Measurements from ENCODE around the gene LHX6. TPM values are rescaled to one million over a fixed set of nuclear protein-coding genes. Genes with fewer than 3 reads are reported as not detected.

The LHX6 gene
- total RNA-seq, 1 experiment from 2014 or later = 1.8 TPM

DNA sequence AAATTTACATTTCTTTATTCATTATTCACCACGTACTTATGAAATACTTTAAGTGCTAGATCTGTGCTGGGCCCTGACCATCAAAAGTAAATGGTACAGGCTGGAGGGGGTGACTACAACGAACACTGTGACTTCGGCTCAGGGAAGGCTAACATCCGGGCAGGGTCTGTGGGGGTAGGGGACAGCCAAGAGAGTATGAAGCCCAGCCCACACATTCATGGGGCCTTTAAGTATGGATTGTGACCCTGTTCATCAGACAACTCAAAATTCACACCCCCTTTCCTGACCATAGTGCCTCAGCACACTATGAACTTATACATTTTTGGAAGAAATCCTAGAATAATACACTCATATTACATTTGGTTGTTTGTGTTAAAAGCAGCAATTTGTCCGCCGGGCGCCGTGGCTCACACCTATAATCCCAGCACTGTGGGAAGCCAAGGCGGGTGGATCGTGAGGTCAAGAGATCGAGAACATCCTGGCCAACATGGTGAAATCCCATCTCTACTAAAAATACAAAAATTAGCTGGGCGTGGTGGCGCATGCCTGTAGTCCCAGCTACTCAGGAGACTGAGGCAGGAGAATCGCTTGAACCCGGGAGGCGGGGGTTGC is 35.7 kb downstream of the LHX6 start:
- H3K9me3 ChIP-seq (ENCODE audit: control insufficient read depth, low read depth, low read length) = no peaks in the 10 kb centered on the region
- no peak overlapping the region for H2BK12ac ChIP-seq (ENCODE audit: insufficient read length, low read depth, low read length)
- H3K4me2 ChIP-seq (ENCODE audit: insufficient read depth, insufficient read length, low read length) = no peak overlapping the region
- TF ChIP-seq, protein P1, sequence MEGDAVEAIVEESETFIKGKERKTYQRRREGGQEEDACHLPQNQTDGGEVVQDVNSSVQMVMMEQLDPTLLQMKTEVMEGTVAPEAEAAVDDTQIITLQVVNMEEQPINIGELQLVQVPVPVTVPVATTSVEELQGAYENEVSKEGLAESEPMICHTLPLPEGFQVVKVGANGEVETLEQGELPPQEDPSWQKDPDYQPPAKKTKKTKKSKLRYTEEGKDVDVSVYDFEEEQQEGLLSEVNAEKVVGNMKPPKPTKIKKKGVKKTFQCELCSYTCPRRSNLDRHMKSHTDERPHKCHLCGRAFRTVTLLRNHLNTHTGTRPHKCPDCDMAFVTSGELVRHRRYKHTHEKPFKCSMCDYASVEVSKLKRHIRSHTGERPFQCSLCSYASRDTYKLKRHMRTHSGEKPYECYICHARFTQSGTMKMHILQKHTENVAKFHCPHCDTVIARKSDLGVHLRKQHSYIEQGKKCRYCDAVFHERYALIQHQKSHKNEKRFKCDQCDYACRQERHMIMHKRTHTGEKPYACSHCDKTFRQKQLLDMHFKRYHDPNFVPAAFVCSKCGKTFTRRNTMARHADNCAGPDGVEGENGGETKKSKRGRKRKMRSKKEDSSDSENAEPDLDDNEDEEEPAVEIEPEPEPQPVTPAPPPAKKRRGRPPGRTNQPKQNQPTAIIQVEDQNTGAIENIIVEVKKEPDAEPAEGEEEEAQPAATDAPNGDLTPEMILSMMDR (conservative IDR thresholded peaks at IDR 0.05) = no peak
- H3K9ac ChIP-seq (ENCODE audit: extremely low read depth, insufficient read length, low read length) = no peak overlapping the region
- no peak overlapping the region for H3K27ac Mint-ChIP-seq
- no peak overlapping the region for H2AFZ ChIP-seq (ENCODE audit: low read length)
- H3T11ph ChIP-seq (ENCODE audit: low read length) = no peak overlapping the region
- H3K79me2 ChIP-seq (ENCODE audit: insufficient read depth, low read length) = no peaks in the 10 kb centered on the region
- DNase-seq = no peak
- no peak overlapping the region for H4K5ac ChIP-seq (ENCODE audit: insufficient read length, low read depth, low read length)
- peaks cover 5% of the 10 kb centered on the region; the same call in 1 of the 2 replicates for H3K27me3 Mint-ChIP-seq (ENCODE audit: low read depth)
- no peaks in the 10 kb centered on the region; a peak in 1 of 7 replicates for H3K36me3 Mint-ChIP-seq (ENCODE audit: insufficient read depth in 1 of 3, low read depth in 3 of 3)
- H3K23me2 ChIP-seq (ENCODE audit: insufficient read length, low read depth, low read length, poor library complexity, severe bottlenecking) = no peaks in the 10 kb centered on the region
- no peaks in the 10 kb centered on the region for H3K4me1 ChIP-seq (ENCODE audit: insufficient read depth, low read length)
- H3K27ac ChIP-seq (ENCODE audit: insufficient read length, low read depth, low read length) = no peak overlapping the region
- no peaks in the 10 kb centered on the region for H4K20me1 ChIP-seq (ENCODE audit: control insufficient read depth, insufficient read depth, insufficient read length)
- no CpG with 5 or more reads among the region's 16 CpGs for WGBS (ENCODE audit: extremely low coverage, insufficient read length, low lambda C conversion rate)
- H2AK5ac ChIP-seq (ENCODE audit: insufficient read length, low read length) = no peak overlapping the region
- no peak overlapping the region for H4K91ac ChIP-seq (ENCODE audit: insufficient read length, low read depth, low read length)
- H3K4me1 Mint-ChIP-seq = peaks cover 19 to 23% of the 10 kb centered on the region in 2 experiments
- no peaks in the 10 kb centered on the region for H3K79me1 ChIP-seq (ENCODE audit: insufficient read depth, low read depth, low read length, poor library complexity, severe bottlenecking)
- no peak overlapping the region for H3K56ac ChIP-seq (ENCODE audit: insufficient read length, low read depth, low read length)
- no peak overlapping the region for H2BK20ac ChIP-seq (ENCODE audit: low read depth, low read length, poor library complexity, severe bottlenecking)
- H3K4me3 Mint-ChIP-seq = no peak overlapping the region
- H3K27me3 ChIP-seq (ENCODE audit: insufficient read depth, low read length) = no peaks in the 10 kb centered on the region
- H4K8ac ChIP-seq (replicated peaks; ENCODE audit: insufficient read length, low read depth, low read length) = no peak overlapping the region
- no peak overlapping the region for H2BK15ac ChIP-seq (ENCODE audit: low read depth, low read length)
- no peak overlapping the region for H3K4ac ChIP-seq (ENCODE audit: low read depth, low read length)
- no peak overlapping the region for H2BK5ac ChIP-seq (ENCODE audit: insufficient read length, low read length)
- no peak overlapping the region for H3K18ac ChIP-seq (ENCODE audit: insufficient read length, low read depth, low read length)
- H3K9me3 Mint-ChIP-seq = no peaks in the 10 kb centered on the region
- no peak overlapping the region for H3K23ac ChIP-seq (ENCODE audit: insufficient read length, low read depth, low read length)
- no peak overlapping the region for H2BK120ac ChIP-seq (ENCODE audit: low read depth, low read length, poor library complexity, severe bottlenecking)
- H3K14ac ChIP-seq (ENCODE audit: insufficient read depth, low read length) = no peak overlapping the region

Data from H9 (cell line).